ENCODE measurements around the gene ZNF385B.
"Not testable (repeated sequence)": the region's sequence is repeated elsewhere in the genome, so short reads cannot be mapped to it uniquely, and the experiment has no call there.

The ZNF385B gene

GRCh38 chr2:179861416-179862067 is at the start of gene ZNF385B:
Gene ZNF385B (minus strand): TSS chr2:179861612.
- H3K4me1 ChIP-seq (ENCODE audit: insufficient read depth, low read length), result peaks cover 3% of the 10 kb centered on the region
- H3K27me3 ChIP-seq (ENCODE audit: insufficient read depth, low read length), result peaks cover 80% of the 10 kb centered on the region
- no peaks in the 10 kb centered on the region for H3K9me3 ChIP-seq (ENCODE audit: low read length)
- H3K36me3 ChIP-seq (ENCODE audit: insufficient read depth, low read length), result no peaks in the 10 kb centered on the region
- peak within 1 kb of the TSS; percentile 40 for H3K4me3 ChIP-seq (ENCODE audit: low read length)
- peak within 1 kb of the TSS; percentile 82 for H2AFZ ChIP-seq (ENCODE audit: low read depth, low read length)

GRCh38 chr2:179910735-179911113 is 49.3 kb upstream of the ZNF385B start:
- no peaks in the 10 kb centered on the region for H3K9me3 ChIP-seq (ENCODE audit: low read length)
- H2AFZ ChIP-seq (ENCODE audit: low read depth, low read length), result no peak overlapping the region
- peaks cover 2% of the 10 kb centered on the region for H3K27me3 ChIP-seq (ENCODE audit: insufficient read depth, low read length)
- H3K4me3 ChIP-seq (ENCODE audit: low read length), result no peak overlapping the region
- H3K4me1 ChIP-seq (ENCODE audit: insufficient read depth, low read length), result peaks cover 8% of the 10 kb centered on the region
- H3K36me3 ChIP-seq (ENCODE audit: insufficient read depth, low read length), result no peaks in the 10 kb centered on the region

GRCh38 chr2:179909845-179910734 is 48.7 kb upstream of the ZNF385B start:
- Histone ChIP-seq H3K4me3 (ENCODE audit: low read length) (no peak overlapping the region), H2AFZ (ENCODE audit: low read depth, low read length) (no peak overlapping the region), H3K27me3 (ENCODE audit: insufficient read depth, low read length) (peaks cover 2% of the 10 kb centered on the region), H3K9me3 (ENCODE audit: low read length) (no peaks in the 10 kb centered on the region), H3K36me3 (ENCODE audit: insufficient read depth, low read length) (no peaks in the 10 kb centered on the region), H3K4me1 (ENCODE audit: insufficient read depth, low read length) (peaks cover 8% of the 10 kb centered on the region)

- Histone ChIP-seq H3K4me1 (ENCODE audit: insufficient read depth, low read length) (no peaks in the 10 kb centered on the region), H3K4me3 (ENCODE audit: low read length) (no peak overlapping the region), H2AFZ (ENCODE audit: low read depth, low read length) (no peak overlapping the region), H3K36me3 (ENCODE audit: insufficient read depth, low read length) (no peaks in the 10 kb centered on the region), H3K9me3 (ENCODE audit: low read length) (peaks cover 1% of the 10 kb centered on the region), H3K27me3 (ENCODE audit: insufficient read depth, low read length) (no peaks in the 10 kb centered on the region)
Observed at GRCh38 chr2:179900655-179901054, 39.2 kb upstream of the ZNF385B start.

GRCh38 chr2:179899666-179900065 is 38.3 kb upstream of the ZNF385B start:
- Histone ChIP-seq H3K27me3 (ENCODE audit: insufficient read depth, low read length) (no peaks in the 10 kb centered on the region), H3K9me3 (ENCODE audit: low read length) (peaks cover 1% of the 10 kb centered on the region), H2AFZ (ENCODE audit: low read depth, low read length) (no peak overlapping the region), H3K4me1 (ENCODE audit: insufficient read depth, low read length) (no peaks in the 10 kb centered on the region), H3K36me3 (ENCODE audit: insufficient read depth, low read length) (no peaks in the 10 kb centered on the region), H3K4me3 (ENCODE audit: low read length) (no peak overlapping the region)

- Histone ChIP-seq H3K27me3 (ENCODE audit: insufficient read depth, low read length) (no peaks in the 10 kb centered on the region), H3K9me3 (ENCODE audit: low read length) (peaks cover 1% of the 10 kb centered on the region), H3K4me1 (ENCODE audit: insufficient read depth, low read length) (no peaks in the 10 kb centered on the region), H3K4me3 (ENCODE audit: low read length) (no peak overlapping the region), H2AFZ (ENCODE audit: low read depth, low read length) (no peak overlapping the region), H3K36me3 (ENCODE audit: insufficient read depth, low read length) (no peaks in the 10 kb centered on the region)
Observed at GRCh38 chr2:179898873-179899272, 37.5 kb upstream of the ZNF385B start.

- Histone ChIP-seq H3K4me1 (ENCODE audit: insufficient read depth, low read length) (no peaks in the 10 kb centered on the region), H3K36me3 (ENCODE audit: insufficient read depth, low read length) (no peaks in the 10 kb centered on the region), H3K27me3 (ENCODE audit: insufficient read depth, low read length) (no peaks in the 10 kb centered on the region), H3K9me3 (ENCODE audit: low read length) (no peaks in the 10 kb centered on the region), H3K4me3 (ENCODE audit: low read length) (no peak overlapping the region), H2AFZ (ENCODE audit: low read depth, low read length) (no peak overlapping the region)
Observed at GRCh38 chr2:179893616-179894015, 32.2 kb upstream of the ZNF385B start.

GRCh38 chr2:179891237-179891636 is 29.8 kb upstream of the ZNF385B start:
- H3K36me3 ChIP-seq (ENCODE audit: insufficient read depth, low read length), result no peaks in the 10 kb centered on the region
- no peak overlapping the region for H2AFZ ChIP-seq (ENCODE audit: low read depth, low read length)
- no peaks in the 10 kb centered on the region for H3K27me3 ChIP-seq (ENCODE audit: insufficient read depth, low read length)

GRCh38 chr2:179890666-179891065 is 29.3 kb upstream of the ZNF385B start:
- Histone ChIP-seq H3K36me3 (ENCODE audit: insufficient read depth, low read length) (no peaks in the 10 kb centered on the region), H3K4me3 (ENCODE audit: low read length) (no peak overlapping the region), H2AFZ (ENCODE audit: low read depth, low read length) (no peak overlapping the region), H3K4me1 (ENCODE audit: insufficient read depth, low read length) (no peaks in the 10 kb centered on the region), H3K9me3 (ENCODE audit: low read length) (no peaks in the 10 kb centered on the region), H3K27me3 (ENCODE audit: insufficient read depth, low read length) (no peaks in the 10 kb centered on the region)

More at GRCh38 chr2:179891237-179891636, 29.8 kb upstream of the ZNF385B start:
- Histone ChIP-seq H3K4me3 (ENCODE audit: low read length) (no peak overlapping the region), H3K4me1 (ENCODE audit: insufficient read depth, low read length) (no peaks in the 10 kb centered on the region), H3K9me3 (ENCODE audit: low read length) (no peaks in the 10 kb centered on the region)

GRCh38 chr2:179888642-179889041 is 27.2 kb upstream of the ZNF385B start:
- not testable (repeated sequence) for H2AFZ ChIP-seq (ENCODE audit: low read depth, low read length); H3K9me3 ChIP-seq (ENCODE audit: low read length); H3K27me3 ChIP-seq (ENCODE audit: insufficient read depth, low read length); H3K36me3 ChIP-seq (ENCODE audit: insufficient read depth, low read length); H3K4me3 ChIP-seq (ENCODE audit: low read length); H3K4me1 ChIP-seq (ENCODE audit: insufficient read depth, low read length)

- Histone ChIP-seq H3K9me3 (ENCODE audit: low read length) (no peaks in the 10 kb centered on the region), H3K36me3 (ENCODE audit: insufficient read depth, low read length) (no peaks in the 10 kb centered on the region), H2AFZ (ENCODE audit: low read depth, low read length) (no peak overlapping the region), H3K4me1 (ENCODE audit: insufficient read depth, low read length) (peaks cover 9% of the 10 kb centered on the region), H3K4me3 (ENCODE audit: low read length) (no peak overlapping the region), H3K27me3 (ENCODE audit: insufficient read depth, low read length) (no peaks in the 10 kb centered on the region)
Observed at GRCh38 chr2:179884193-179884592, 22.8 kb upstream of the ZNF385B start.

- Histone ChIP-seq H3K4me1 (ENCODE audit: insufficient read depth, low read length) (peaks cover 9% of the 10 kb centered on the region), H3K9me3 (ENCODE audit: low read length) (no peaks in the 10 kb centered on the region), H3K36me3 (ENCODE audit: insufficient read depth, low read length) (no peaks in the 10 kb centered on the region), H3K27me3 (ENCODE audit: insufficient read depth, low read length) (no peaks in the 10 kb centered on the region), H2AFZ (ENCODE audit: low read depth, low read length) (no peak overlapping the region), H3K4me3 (ENCODE audit: low read length) (no peak overlapping the region)
Observed at GRCh38 chr2:179882851-179883806, 21.7 kb upstream of the ZNF385B start.

All from neuron (in vitro differentiated cells).